GM12874 (cell line): Measurements from ENCODE around the gene CD164L2.

Experiments
- TF ChIP-seq, protein P1 (sequence below): IDR thresholded peaks from 2 replicates; pipeline ENCODE4 v1.5.1; 2011; ENCODE audit warnings: low read depth, mild to moderate bottlenecking, control low read depth, low read length, moderate library complexity; ENCODE audit not compliant: insufficient read depth

CD164L2 gene

DNA sequence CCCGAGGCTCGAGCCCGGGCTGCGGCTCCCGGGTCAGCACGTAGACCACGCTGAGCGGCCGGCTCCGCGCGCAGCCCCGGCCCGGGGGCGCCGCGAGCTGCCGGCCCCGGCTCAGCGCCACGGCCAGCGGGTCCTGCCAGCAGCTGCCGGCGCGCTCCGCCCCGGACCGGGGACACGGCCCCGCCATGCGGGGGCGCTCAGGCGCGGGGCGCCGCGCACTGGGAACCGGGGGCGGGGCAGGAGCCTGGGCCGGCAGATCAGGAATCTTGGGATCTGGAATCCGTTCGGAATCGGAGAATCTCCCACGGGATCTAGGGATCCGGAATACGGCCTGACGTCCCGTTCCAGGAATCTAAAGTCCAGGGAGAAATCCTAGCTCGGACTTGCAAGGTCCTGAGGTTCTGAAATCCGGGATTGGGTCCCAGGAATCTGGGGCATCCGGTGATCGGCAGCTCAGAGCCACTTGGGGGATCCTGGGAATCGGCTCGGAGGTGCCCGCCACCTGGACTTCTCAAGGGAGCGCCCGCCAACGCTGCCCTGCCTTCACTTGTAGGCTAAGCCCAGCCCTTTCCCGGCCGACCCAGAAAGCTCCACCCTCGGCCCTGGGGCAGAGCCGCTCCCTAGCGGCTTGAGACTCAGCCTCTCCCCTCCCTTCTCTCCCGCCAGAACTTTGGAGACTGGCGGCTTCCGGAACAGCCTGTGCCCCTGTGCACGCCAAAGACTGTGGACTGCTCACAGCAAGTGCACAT is 16.5 kb downstream of the CD164L2 start, which contains the start of gene MAP3K6:
Gene MAP3K6, minus strand, starts transcription at position 551 of the 749 bp plus-strand sequence. Its CDS starts 364 bp downstream, at position 187.
- TF ChIP-seq, protein P1, sequence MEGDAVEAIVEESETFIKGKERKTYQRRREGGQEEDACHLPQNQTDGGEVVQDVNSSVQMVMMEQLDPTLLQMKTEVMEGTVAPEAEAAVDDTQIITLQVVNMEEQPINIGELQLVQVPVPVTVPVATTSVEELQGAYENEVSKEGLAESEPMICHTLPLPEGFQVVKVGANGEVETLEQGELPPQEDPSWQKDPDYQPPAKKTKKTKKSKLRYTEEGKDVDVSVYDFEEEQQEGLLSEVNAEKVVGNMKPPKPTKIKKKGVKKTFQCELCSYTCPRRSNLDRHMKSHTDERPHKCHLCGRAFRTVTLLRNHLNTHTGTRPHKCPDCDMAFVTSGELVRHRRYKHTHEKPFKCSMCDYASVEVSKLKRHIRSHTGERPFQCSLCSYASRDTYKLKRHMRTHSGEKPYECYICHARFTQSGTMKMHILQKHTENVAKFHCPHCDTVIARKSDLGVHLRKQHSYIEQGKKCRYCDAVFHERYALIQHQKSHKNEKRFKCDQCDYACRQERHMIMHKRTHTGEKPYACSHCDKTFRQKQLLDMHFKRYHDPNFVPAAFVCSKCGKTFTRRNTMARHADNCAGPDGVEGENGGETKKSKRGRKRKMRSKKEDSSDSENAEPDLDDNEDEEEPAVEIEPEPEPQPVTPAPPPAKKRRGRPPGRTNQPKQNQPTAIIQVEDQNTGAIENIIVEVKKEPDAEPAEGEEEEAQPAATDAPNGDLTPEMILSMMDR = peak; percentile 73

DNA sequence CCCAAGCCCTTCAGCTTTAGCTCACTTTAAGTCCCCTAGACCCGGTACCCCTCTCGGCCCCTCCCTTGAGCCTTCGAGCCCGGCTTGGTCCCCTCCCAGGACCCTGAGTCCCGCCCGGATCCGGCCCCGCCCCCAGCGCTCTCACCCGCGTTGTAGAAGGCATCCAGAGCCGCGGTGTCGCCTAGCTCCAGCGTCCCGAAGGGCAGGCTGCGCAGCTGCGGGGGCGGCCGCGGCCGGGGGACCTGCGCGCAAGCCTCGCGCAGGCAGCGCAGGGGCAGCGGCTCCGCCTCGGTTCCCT is 17.1 kb downstream of the CD164L2 start:
- TF ChIP-seq, protein P1 = no peak

DNA sequence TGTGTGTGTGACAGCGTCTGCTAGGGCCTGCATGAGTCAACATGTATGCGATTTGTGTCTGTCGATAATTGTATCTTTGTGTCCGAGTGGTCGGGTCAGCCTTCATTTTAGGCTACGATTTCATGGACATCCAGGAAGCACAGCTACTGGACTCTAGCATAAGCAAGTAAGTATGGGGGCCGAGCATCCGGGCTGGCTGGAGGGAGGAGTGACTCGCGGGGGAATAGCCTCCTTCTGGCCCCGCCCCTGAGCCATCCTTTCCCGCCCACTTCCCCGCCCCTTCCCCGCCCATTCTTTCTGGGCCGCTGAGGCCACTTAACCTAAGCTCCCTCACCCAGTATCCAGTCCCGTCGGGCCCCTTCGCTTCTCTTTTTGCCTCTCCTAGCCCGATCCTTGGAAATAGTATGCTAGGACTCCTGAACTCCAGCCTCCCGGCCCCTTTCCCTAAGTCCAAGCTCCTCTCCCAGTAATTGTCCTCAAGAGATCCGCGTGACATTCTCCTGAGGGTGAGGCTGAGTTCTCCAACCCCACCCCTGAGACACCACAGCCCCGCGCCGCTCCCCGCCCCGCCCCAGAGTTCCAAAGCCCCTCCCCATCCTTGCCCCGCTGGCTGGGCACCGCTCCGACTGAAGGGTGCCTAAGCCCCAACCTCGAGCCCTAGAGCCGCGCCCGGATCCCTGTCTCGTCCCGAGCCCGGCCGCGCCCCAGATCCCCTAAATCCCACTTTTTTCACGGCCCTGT is 17.6 kb downstream of the CD164L2 start:
- TF ChIP-seq, protein P1 = no peak

DNA sequence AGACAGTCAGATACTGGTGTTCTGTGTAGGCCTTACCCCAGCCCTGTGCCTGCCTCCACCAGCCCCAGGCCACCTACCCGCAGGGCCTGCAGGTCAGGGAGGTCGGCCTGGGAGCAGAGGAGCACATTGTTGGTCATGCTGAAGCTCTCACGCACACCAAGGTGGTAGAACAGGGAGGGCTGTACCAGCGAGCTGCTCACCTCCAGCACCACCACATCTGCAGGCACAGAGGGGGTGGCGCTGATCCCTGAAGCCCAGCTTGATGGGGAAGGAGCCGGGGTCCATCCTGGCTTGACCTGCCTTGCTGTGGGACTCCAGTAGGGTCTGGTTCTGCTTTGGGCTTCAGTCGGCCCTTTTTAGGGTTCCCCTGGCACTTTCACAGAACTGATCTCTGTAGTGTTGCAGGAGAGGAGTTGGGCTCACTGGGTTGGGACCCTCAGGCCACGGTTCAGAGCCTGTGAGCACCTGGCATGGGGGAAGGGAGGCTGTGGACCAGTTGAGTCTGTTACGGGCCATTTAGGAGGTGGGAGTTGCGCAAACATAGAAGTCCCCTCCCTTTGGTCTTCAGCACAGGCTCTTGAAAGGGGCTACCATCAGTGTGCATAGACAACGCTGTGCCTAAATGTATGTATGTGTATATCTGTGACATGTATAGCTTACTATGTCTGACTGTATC is 18.3 kb downstream of the CD164L2 start:
- TF ChIP-seq, protein P1 = no peak

DNA sequence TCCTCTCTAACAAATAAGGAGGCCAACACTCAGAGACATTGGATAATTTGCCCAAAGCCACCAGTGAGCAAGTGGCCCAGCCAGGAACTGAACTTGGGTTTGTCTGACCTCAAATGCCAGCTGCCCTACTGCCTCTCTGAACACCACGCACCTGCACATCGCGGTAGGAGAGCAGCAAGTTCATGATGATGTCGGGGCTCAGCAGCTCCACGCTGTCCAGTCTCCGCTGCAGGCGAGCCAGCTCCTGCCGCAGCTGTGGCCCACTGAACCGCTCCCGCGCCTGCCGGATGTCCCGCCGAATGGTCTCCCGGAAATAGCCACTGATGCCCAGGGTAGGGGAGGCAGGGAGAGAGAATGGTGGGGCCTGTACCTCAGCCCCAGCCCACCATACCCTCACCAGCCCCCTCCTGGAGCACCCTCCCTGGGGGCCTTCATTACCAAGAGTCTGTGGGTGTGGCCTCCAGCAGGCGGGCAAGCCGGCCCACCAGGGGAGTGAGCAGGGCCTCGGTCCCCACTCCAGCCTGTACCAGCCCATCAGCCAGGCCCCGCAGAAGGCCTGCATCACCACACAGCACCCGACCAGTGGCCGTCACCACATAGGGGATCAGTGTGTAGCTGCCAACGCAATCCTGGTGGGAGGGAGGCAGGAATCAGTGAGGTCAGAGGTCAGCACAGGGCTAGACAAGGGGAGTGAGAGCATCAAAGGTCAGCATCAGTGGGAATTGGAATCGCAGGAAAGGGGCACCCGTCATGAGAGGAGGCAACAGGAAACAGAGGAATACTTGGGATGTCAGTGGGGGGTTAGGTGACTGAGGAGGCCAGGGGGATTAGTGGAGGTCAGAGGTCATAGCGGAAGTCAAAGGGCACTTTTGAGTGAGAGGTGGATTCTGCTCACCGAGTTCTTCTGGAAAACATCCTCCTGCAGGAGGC is 19.1 kb downstream of the CD164L2 start:
- TF ChIP-seq, protein P1 = no peak

DNA sequence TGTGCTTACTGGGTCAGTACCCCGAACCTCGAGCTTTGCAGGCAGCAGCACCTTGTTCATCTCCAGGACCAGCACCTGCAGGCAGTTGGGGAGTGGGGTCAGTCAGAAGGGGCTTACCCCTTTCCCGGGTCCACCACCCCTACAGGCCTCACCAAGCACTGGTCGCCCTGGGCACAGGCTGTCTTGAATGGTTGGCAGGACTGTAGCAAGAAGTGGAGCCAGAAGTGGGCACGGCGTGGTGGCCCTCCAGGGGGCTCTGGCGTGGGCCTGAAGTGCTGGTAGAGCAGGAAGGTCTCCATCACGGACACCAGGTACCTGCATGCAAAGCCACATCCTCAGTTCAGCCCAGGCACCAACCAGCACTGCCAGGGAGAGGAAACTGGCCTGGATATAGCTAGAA is 21.6 kb downstream of the CD164L2 start:
- TF ChIP-seq, protein P1 = no peak

DNA sequence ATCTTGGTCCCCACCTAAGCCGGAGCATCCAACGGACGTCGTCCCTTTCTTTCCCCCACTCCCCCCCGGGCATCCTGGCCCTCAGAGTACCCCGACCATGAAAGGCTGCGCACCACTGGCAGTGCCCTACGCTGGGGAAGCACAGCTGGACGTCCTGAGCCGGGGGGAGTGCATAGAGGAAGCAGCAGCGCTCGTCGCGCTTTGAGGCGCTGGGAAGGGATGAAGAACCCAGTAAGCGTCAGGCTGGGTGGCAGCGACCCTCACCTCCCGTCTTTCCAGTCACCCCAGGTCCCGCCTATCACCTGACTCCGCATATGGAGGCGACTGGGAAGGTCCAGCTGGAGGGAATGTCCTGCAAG is 22.1 kb downstream of the CD164L2 start:
- TF ChIP-seq, protein P1 = no peak
